K562 (cell line): ENCODE results near the gene NINJ2. TPM values are rescaled to one million over a fixed set of nuclear protein-coding genes. Genes with fewer than 3 reads are reported as not detected.
A peak's percentile ranks its signal among the peaks of the same experiment; 100 is the strongest.

Experiments
- ATAC-seq: fragments of 200-7000 bp; cut with Tn5 transposase; 3 replicates; pipeline ENCODE4 v1.9.1; 2020; ENCODE audit warnings: moderate library complexity
- BruUV-seq: library from RNA; stranded (reverse); fragments of 400-500 nt; replicated peaks from 2 replicates; lab custom pipeline; 2021; lab: Mats Ljungman, UMichigan
- CTCF ChIA-PET: fragments of 300-600 bp; formaldehyde crosslinking; extraction: SDS; loops from one replicate; lab custom pipeline; 2021; ENCODE audit warnings: low intra/inter-chr PET ratio; lab: Yijun Ruan, JAX
- POLR2A ChIA-PET: fragments of 300-600, 350-650 bp; sonication (Branson Sonifier 250); formaldehyde crosslinking; extraction: SDS; loops from one replicate; lab custom pipeline; 2021; ENCODE audit warnings: antibody characterized with exemption, inconsistent platforms; lab: Yijun Ruan, JAX
- DNase-seq, 4 experiments: peaks; one replicate each; pipeline versions ENCODE4 v3.0.0 to v3.0.0-alpha.2; 2011 to 2018; ENCODE audit warnings: low spot score in 3 of 4, mixed read lengths in 3 of 4; ENCODE audit errors: extremely low read depth in 1 of 4
- FAIRE-seq: peaks from 2 replicates; lab custom pipeline; 2011; peaks lifted over from hg19 to GRCh38; lab: Jason Lieb, UNC
- H2AFZ ChIP-seq: 2 replicates; pipeline ENCODE4 v1.6.0; 2011; ENCODE audit warnings: low read depth, low read length, control low read depth, inconsistent platforms
- H3K27ac ChIP-seq: fragments of 200-600 bp; 3 replicates; pipeline ENCODE4 v1.8.0; 2011; ENCODE audit warnings: low read depth, mild to moderate bottlenecking, control low read depth, inconsistent platforms, low read length, moderate library complexity, mixed read lengths; ENCODE audit errors: extremely low read depth
- H3K27me3 ChIP-seq, 2 experiments: fragments of 300-600 bp in 1 of 2; 2 replicates in 1 of 2; 3 replicates in 1 of 2; pipeline versions ENCODE4 v1.6.0 to v1.8.0; 2011; ENCODE audit warnings: inconsistent platforms in 2 of 2, low read length in 2 of 2, mild to moderate bottlenecking in 1 of 2, mixed read lengths in 1 of 2, moderate library complexity in 1 of 2; ENCODE audit not compliant: control insufficient read depth in 2 of 2, insufficient read depth in 2 of 2
- H3K36me3 ChIP-seq: fragments of 300-600 bp; 3 replicates; pipeline ENCODE4 v1.8.0; 2011; ENCODE audit warnings: mild to moderate bottlenecking, low read length, inconsistent platforms; ENCODE audit not compliant: control insufficient read depth, insufficient read depth
- H3K4me1 ChIP-seq, 2 experiments: fragments of 200-600 bp in 1 of 2; replicated peaks in 1 of 2; 2 replicates in 1 of 2; 3 replicates in 1 of 2; pipeline versions ENCODE4 v1.5.1 to v1.8.0; 2011; ENCODE audit warnings: inconsistent platforms in 2 of 2, low read length in 2 of 2, mild to moderate bottlenecking in 1 of 2, mixed read lengths in 1 of 2, moderate library complexity in 1 of 2; ENCODE audit not compliant: control insufficient read depth in 2 of 2, insufficient read depth in 2 of 2
- H3K4me2 ChIP-seq: 2 replicates; pipeline ENCODE4 v1.6.1; 2011; ENCODE audit warnings: low read length, control low read depth, inconsistent platforms, mixed read lengths; ENCODE audit not compliant: insufficient read depth
- H3K4me3 ChIP-seq: fragments of 200-600 bp; sonication (generic), shearing (Covaris generic); 2 replicates; pipeline ENCODE4 v1.5.1; 2016; ENCODE audit warnings: control low read depth, inconsistent platforms
- H3K79me2 ChIP-seq: fragments of 200-600 bp; 3 replicates; pipeline ENCODE4 v1.8.0; 2011; ENCODE audit warnings: low read length, inconsistent platforms; ENCODE audit not compliant: control insufficient read depth, insufficient read depth
- H3K9ac ChIP-seq, 2 experiments: 2 replicates each; pipeline versions ENCODE4 v1.6.0 to v1.6.1; 2011; ENCODE audit warnings: low read depth in 2 of 2, low read length in 2 of 2, control low read depth in 1 of 2, inconsistent platforms in 1 of 2, mild to moderate bottlenecking in 1 of 2, mixed read lengths in 1 of 2; ENCODE audit not compliant: insufficient read depth in 1 of 2
- H3K9me1 ChIP-seq: one replicate; pipeline ENCODE4 v1.6.0; 2011; ENCODE audit warnings: inconsistent platforms, mild to moderate bottlenecking, low read length, moderate library complexity; ENCODE audit not compliant: control insufficient read depth, insufficient read depth
- H3K9me3 ChIP-seq: replicated peaks from 2 replicates; pipeline ENCODE4 v1.5.1; 2011; ENCODE audit warnings: low read depth, low read length, inconsistent platforms; ENCODE audit not compliant: control insufficient read depth, insufficient read depth
- H4K20me1 ChIP-seq: replicated peaks from 2 replicates; pipeline ENCODE4 v1.6.1; 2011; ENCODE audit warnings: low read length, inconsistent platforms, mixed read lengths; ENCODE audit not compliant: control insufficient read depth, insufficient read depth
- WGBS: fragments of 100-300 bp; shearing (Covaris generic); methylation state at CpG from one replicate; pipeline ENCODE4 v1.1.6; 2016; ENCODE audit warnings: low coverage, mixed read lengths; ENCODE audit not compliant: insufficient coverage; ENCODE audit errors: missing lambda C conversion rate; 5-methylcytosine and 5-hydroxymethylcytosine counted together
- in situ Hi-C: fragments of 300-500 bp; cut with MboI; formaldehyde crosslinking; loops from 4 replicates; pipeline ENCODE4 v1.15.0; 2018; ENCODE audit warnings: inconsistent platforms, mixed read lengths
- intact Hi-C: fragments of 100-400 bp; cut with micrococcal nuclease; formaldehyde crosslinking; loops from 2 replicates; pipeline ENCODE4 v1.14.2; 2022
- polyA plus RNA-seq, 8 experiments: library from polyadenylated mRNA; depleted of rRNA in 4 of 8; stranded (reverse) in 5 of 8; unstranded in 3 of 8; fragments of >200 nt; fragmentation: Nextera tagmentation in 2 of 8; fragmentation: Illumina TruSeq in 1 of 8; extraction: Ambion mirVana in 2 of 8; extraction: Trizol in 1 of 8; gene quantifications; 2 replicates each; pipeline versions ENCODE4 v1.2.1 to v1.2.3, GENCODE V29; 2011 to 2014; ENCODE audit warnings: inconsistent platforms in 1 of 8, missing spikeins in 1 of 8
- total RNA-seq, 7 experiments: library from RNA; depleted of rRNA in 6 of 7; stranded (reverse); fragments of >200 nt in 6 of 7; fragmentation: Illumina TruSeq in 2 of 7; extraction: Trizol in 2 of 7; gene quantifications; 2 replicates each; pipeline versions ENCODE4 v1.2.1 to v1.2.3, GENCODE V29; 2011 to 2021; ENCODE audit warnings: low replicate concordance in 1 of 7
- TF ChIP-seq, protein P1 (sequence below): fragments of 450-650 bp; formaldehyde crosslinking; IDR thresholded peaks from 2 replicates; pipeline ENCODE4 v1.4.0; 2020; ENCODE audit warnings: mild to moderate bottlenecking, mixed read lengths
- TF ChIP-seq, protein P2 (sequence below): fragments of 250-450 bp; sonication (Bioruptor Pico); IDR thresholded peaks from 2 replicates; pipeline ENCODE4 v1.4.0; 2020; ENCODE audit warnings: mild to moderate bottlenecking, moderate library complexity, borderline replicate concordance

NINJ2 gene
- total and polyA plus RNA-seq, 9 of the 15 experiments (the other 6 are each of a cell fraction or from before 2014, with no cell fraction given): 2.6 to 16.0 (median 4.5) TPM

DNA sequence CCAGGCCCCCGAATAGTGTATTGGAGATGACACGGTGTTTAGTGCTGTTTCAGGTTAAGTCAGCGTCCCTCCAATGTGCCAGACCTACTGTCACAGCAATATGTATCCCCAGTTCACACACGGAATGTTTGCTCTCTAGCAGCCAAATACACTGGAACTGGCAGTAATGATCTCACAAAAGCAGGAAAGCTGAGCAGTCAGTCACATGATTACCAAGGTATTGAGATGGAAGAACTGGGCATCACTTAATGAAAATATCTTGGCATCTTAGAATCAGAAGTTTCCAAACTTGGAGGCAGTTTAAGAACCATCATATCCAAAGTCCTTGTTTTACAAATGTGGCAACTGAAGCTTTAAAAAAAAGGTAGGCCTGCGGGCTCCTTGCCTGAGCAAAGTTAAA, 23.3 kb downstream of the NINJ2 start:
- POLR2A ChIA-PET: interaction anchor here (1.4 kb wide), 1 partner anchor 10 kb away, joined by 5 read pairs; no protein-coding TSS in a partner anchor

More for the DNA sequence above, 23.3 kb downstream of the NINJ2 start:
- Histone ChIP-seq H2AFZ (no peak overlapping the region), H3K9ac (no peak overlapping the region), H3K4me3 (no peak overlapping the region), H3K27me3 (no peaks in the 10 kb centered on the region), H3K9me1 (no peaks in the 10 kb centered on the region), H3K9me3 (no peaks in the 10 kb centered on the region), H4K20me1 (no peaks in the 10 kb centered on the region), H3K36me3 (no peaks in the 10 kb centered on the region), H3K4me1 (peaks cover 14 to 27% of the 10 kb centered on the region in 2 experiments), H3K79me2 (peaks cover 16% of the 10 kb centered on the region)
- in situ Hi-C loops (no loop called here), intact Hi-C loops (loop anchor here (5.0 kb wide), 1 partner anchor 63 kb away; no protein-coding TSS in a partner anchor)
- FAIRE-seq: no peak
- CTCF ChIA-PET: no interaction called here
- no peak for DNase-seq
- WGBS: 86% methylated on average over 5 of the region's 5 CpGs
- TF ChIP-seq, protein P1, sequence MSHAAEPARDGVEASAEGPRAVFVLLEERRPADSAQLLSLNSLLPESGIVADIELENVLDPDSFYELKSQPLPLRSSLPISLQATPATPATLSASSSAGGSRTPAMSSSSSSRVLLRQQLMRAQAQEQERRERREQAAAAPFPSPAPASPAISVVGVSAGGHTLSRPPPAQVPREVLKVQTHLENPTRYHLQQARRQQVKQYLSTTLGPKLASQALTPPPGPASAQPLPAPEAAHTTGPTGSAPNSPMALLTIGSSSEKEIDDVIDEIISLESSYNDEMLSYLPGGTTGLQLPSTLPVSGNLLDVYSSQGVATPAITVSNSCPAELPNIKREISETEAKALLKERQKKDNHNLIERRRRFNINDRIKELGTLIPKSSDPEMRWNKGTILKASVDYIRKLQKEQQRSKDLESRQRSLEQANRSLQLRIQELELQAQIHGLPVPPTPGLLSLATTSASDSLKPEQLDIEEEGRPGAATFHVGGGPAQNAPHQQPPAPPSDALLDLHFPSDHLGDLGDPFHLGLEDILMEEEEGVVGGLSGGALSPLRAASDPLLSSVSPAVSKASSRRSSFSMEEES (CRISPR knock-in tag): peak; percentile 60; the same call in 1 of the 2 replicates
- TF ChIP-seq, protein P2, sequence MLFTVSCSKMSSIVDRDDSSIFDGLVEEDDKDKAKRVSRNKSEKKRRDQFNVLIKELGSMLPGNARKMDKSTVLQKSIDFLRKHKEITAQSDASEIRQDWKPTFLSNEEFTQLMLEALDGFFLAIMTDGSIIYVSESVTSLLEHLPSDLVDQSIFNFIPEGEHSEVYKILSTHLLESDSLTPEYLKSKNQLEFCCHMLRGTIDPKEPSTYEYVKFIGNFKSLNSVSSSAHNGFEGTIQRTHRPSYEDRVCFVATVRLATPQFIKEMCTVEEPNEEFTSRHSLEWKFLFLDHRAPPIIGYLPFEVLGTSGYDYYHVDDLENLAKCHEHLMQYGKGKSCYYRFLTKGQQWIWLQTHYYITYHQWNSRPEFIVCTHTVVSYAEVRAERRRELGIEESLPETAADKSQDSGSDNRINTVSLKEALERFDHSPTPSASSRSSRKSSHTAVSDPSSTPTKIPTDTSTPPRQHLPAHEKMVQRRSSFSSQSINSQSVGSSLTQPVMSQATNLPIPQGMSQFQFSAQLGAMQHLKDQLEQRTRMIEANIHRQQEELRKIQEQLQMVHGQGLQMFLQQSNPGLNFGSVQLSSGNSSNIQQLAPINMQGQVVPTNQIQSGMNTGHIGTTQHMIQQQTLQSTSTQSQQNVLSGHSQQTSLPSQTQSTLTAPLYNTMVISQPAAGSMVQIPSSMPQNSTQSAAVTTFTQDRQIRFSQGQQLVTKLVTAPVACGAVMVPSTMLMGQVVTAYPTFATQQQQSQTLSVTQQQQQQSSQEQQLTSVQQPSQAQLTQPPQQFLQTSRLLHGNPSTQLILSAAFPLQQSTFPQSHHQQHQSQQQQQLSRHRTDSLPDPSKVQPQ: no peak
- TF ChIP-seq, all 486 proteins: peak for 1
- H3K27ac ChIP-seq: no peak overlapping the region
- H3K4me2 ChIP-seq: no peak overlapping the region
- no TSS peak for BruUV-seq
- no peak for ATAC-seq
